ENCODE data around the gene LGMN. TPM values are rescaled to one million over a fixed set of nuclear protein-coding genes. Genes with fewer than 3 reads are reported as not detected.

The LGMN gene
- total and polyA plus RNA-seq, 2 experiments from 2014 or later, result 60.0 to 83.5 TPM

GRCh38 chr14:92654239-92654901, 94.1 kb downstream of the LGMN start:
- Histone ChIP-seq H2AFZ (no peak overlapping the region), H3K27ac (ENCODE audit: low read depth) (no peak overlapping the region), H3F3A (replicated peaks; ENCODE audit: low read depth) (no peaks in the 10 kb centered on the region), H3K4me2 (no peak overlapping the region), H3K27me3 (ENCODE audit: insufficient read depth) (no peaks in the 10 kb centered on the region), H3K36me3 (ENCODE audit: insufficient read depth) (no peaks in the 10 kb centered on the region), H3K9me2 (ENCODE audit: insufficient read depth) (no peaks in the 10 kb centered on the region), H3K79me2 (replicated peaks; ENCODE audit: insufficient read depth) (no peaks in the 10 kb centered on the region), H3K4me1 (ENCODE audit: insufficient read depth) (no peaks in the 10 kb centered on the region), H4K20me1 (replicated peaks; ENCODE audit: insufficient read depth) (no peaks in the 10 kb centered on the region), H3K4me3 (no peak overlapping the region)
- TF ChIP-seq STAT1 (IDR thresholded peaks at IDR 0.05; ENCODE audit: unreplicated experiment) (no peak), JUNB (IDR thresholded peaks at IDR 0.05; ENCODE audit: unreplicated experiment) (no peak), ZNF331 (CRISPR knock-in tag; IDR thresholded peaks at IDR 0.05; ENCODE audit: low read depth) (no peak), NANOG (IDR thresholded peaks at IDR 0.05; ENCODE audit: borderline replicate concordance) (no peak), EZH2phosphoT487 (IDR thresholded peaks at IDR 0.05; ENCODE audit: unreplicated experiment) (no peak)
- Mint-ChIP-seq H3K9me3 (no peaks in the 10 kb centered on the region; the same call in 1 of the 3 replicates), H3K27me3 (ENCODE audit: insufficient read depth, low read depth, poor library complexity) (peaks cover 11% of the 10 kb centered on the region), H3K27ac (no peak overlapping the region), H3K4me1 (no peaks in the 10 kb centered on the region; the same call in 1 of the 3 replicates), H3K4me3 (no peak overlapping the region), H3K36me3 (ENCODE audit: low read depth) (no peaks in the 10 kb centered on the region; the same call in 2 of the 3 replicates)
- no peak for DNase-seq (ENCODE audit: low spot score)
- no peak for ATAC-seq

Other genes with a start within 250 kb of the LGMN start
- gene RIN3, start 234.8 kb downstream of the LGMN start, total RNA-seq (2014; rRNA removed; shearing (Covaris generic)), result 0.78 and 0.97 TPM in 2 replicates
- 0.63 and 1.5 TPM in 2 replicates for gene RIN3, start 234.8 kb downstream of the LGMN start, polyA plus RNA-seq (2016; fragmentation: Nextera tagmentation; extraction: Ambion mirVana)
- gene GOLGA5, start 45.7 kb upstream of the LGMN start, total RNA-seq (2014; rRNA removed; shearing (Covaris generic)), result 30.2 and 31.1 TPM in 2 replicates
- gene GOLGA5, start 45.7 kb upstream of the LGMN start, polyA plus RNA-seq (2016; fragmentation: Nextera tagmentation; extraction: Ambion mirVana), result 26.2 and 28.6 TPM in 2 replicates
- gene CHGA, start 174.5 kb upstream of the LGMN start, total RNA-seq (2014; rRNA removed; shearing (Covaris generic)), result 13.9 and 20.9 TPM in 2 replicates
- 18.9 and 19.6 TPM in 2 replicates for gene CHGA, start 174.5 kb upstream of the LGMN start, polyA plus RNA-seq (2016; fragmentation: Nextera tagmentation; extraction: Ambion mirVana)

Data from GM23338 (cell line).